Suppressor macrophage treated with lipopolysaccharide for 4 hours (primary cell): ENCODE measurements around the gene MCC.

Experiments used
- DNase-seq: peaks from one replicate; pipeline ENCODE4 v3.0.0-alpha.2; 2020

Gene MCC

GRCh38 chr5:113193311-113193978 is 294.8 kb downstream of the MCC start:
- no peak for DNase-seq

GRCh38 chr5:113192541-113192940 is 295.7 kb downstream of the MCC start:
- no peak for DNase-seq

DNA sequence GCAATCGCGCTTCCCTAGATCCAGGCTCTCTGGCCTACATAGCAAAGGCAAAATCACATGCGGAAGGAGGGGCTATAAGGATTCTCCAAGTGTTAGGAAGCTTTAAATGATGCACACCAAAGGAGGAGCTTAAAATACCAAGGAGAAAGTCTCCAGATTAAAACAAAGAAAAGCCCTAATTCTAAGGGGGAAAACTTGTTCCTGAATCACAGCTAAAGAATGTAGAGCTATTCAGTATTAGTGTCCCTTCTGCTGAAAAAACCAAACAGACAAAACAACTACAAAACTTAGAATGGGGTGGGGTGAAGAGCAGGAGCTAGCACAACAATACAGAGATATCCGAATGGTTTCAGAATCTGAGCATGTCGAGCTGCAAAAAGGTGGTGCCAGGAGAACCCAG is 297.9 kb downstream of the MCC start:
- no peak for DNase-seq

DNA sequence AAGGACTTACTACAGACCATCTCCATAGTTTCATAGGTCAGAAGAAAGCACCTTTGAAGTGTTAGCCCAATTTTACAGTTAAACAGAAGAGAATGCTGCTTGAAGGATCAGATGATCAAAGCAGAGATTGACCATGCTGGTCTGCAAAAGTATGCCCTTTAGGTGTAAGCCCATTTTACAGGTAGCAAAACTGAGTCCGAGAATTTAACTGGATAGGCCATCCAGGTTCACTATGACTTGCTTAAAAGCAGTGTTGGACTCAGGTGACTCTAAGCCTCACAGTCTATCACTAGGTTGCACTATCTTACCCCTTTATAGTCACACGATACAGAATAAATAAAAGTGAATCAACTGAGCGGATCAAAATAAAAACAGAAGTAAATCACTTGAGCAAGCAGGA is 299.0 kb downstream of the MCC start:
- DNase-seq, result no peak

- no peak for DNase-seq
Measured at GRCh38 chr5:113188436-113188835, 299.8 kb downstream of the MCC start.

DNA sequence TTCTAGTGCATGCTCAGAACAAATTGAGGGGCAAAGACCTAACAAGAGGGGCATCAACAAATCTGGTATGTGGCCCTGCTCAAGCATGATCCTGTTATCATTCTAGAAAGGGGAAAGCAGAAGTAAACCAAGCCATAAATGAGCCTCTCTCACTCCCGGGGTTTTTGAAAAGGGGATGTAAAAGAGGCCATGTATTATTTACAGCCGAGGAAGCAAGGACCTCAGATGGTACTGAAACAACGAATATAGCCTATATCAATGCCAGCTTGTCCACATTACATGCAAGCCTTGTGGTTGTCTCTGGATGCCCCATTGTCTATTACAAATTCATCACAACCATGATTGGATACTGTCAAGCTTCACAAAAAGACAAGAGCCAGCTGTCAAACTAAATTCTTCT is 300.3 kb downstream of the MCC start:
- DNase-seq, result peak; percentile 27

DNA sequence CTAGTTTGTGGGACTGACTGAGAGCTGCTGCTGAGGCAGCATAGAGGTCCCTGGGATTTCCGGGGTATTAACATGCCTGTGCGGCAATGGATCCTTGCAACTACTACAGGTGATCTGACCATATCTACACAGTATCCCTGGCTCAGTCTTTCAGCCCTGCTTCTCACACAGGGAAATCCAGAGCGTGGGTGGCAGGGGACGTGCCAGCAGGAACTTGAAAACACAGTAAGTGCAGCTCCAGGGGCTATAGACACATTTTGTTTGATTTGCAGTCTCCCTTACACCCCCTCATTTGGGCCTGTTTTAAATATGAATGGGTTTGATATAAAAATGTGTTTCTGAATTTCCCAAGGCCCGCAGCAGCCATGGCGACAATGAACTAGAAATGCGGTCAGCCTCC is 302.2 kb downstream of the MCC start:
- no peak for DNase-seq

- no peak for DNase-seq
Measured at GRCh38 chr5:113183694-113184093, 304.6 kb downstream of the MCC start.

DNA sequence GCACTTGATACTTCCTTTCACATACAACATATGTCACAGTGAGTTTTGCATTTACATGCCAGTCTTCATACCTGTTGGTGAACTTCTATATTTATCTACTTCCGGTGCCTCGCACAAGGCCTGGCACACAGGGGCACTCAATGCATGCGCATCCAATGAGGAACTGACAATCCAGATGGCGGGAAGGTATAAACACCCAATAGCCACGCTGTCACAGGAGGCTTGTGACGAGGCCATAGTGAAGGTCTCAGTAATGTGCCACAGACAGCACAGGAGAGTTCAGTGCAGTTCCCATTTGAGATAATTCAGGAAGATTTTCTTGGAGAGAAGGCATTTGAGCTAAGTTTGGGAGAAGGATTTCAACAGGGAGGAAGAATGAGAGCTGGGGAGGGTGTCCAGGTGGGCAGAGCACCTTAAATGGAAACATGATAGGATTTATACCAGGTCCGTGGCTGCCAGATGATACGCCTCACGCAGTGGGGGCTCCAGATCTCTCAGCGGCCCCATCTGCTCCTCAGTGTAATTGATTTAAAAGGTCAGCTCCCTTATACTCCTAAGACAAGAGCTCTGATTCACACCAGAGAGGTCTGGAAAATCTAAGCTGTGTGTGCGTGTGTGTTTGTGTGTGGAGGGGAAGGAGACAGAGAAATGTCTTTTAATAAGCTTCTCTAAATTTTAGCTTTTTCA is 305.5 kb downstream of the MCC start:
- no peak for DNase-seq

DNA sequence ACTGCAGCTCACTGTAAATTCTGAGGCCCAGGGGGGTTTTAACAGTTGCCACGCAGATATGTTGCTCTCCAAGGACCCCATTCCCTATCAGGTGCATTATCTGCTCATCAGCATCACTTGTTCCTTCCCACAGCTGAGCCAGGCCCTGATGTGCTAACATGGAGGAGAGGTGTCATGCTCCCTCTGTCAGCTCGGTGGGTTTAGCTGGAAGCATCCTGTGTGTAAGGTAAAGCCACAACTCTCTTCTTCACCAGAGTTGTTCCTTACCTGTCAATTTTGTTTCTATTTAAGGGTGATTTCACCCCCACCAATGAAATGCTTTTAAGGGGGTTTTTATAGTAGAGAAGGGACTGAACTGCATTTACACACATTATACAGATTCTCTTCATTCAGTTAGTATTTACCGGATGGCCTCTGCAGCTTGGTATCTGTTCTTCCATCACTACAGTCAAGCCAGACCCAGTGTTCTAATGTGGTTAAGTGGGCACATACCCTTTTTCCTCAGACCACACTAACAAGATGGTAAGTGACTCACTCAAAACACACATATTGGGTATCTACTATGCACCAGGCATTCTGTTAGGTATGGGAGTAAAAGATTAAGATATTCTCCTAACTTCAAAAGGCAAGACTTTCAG is 306.3 kb downstream of the MCC start:
- no peak for DNase-seq

DNA sequence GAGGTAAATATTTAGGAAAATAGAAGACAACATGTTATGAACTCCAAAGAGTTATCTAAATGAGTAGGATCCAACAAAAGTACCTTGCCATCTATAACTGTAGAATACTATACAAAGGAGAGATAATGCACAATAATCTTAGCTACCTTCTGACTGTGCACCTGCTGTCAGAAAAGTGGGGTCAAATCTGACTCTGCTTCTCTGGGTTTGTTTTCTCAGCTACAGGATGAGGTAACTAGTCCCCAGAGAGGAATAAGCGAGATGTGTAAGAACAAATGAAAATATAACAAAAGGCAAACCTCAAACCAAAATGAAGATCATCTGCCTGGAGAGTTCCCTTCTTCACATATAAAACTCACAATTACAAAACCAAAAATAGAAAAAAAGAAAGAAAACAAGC is 306.8 kb downstream of the MCC start:
- DNase-seq, result no peak

- no peak for DNase-seq
Measured at GRCh38 chr5:113179156-113179555, 309.1 kb downstream of the MCC start.

DNA sequence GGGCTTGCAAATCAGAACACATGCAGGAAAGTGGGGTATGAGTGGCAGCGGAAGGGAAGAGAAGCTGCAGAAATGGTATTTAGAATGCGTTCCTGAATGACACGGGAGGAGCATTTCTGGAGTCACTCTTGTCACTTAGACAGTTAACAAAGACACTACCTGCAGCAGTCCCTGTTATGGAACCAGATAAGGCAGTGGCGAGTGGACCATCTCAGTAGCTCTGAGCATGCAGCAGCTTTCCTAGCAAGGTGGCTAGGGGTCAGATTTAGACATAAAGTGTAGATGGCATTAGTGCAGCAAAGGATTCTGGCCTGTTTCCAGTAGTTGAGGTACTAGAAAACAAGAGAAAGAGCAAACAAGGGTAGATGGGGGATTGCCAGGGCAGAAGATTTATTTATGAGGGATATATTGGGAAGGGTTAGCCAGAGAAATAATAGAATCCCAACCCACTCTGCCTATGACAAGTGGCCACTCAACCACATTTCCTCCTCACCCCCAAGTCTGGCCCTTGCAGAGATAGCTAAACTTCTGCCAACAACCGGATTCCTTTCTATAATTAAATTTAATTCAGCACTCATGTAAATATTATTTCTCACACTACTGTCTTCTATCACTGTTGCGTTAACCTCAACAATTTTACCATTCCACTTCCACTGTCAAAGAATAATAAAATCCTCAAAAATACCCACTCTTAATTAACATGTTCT is 310.0 kb downstream of the MCC start:
- no peak for DNase-seq

DNA sequence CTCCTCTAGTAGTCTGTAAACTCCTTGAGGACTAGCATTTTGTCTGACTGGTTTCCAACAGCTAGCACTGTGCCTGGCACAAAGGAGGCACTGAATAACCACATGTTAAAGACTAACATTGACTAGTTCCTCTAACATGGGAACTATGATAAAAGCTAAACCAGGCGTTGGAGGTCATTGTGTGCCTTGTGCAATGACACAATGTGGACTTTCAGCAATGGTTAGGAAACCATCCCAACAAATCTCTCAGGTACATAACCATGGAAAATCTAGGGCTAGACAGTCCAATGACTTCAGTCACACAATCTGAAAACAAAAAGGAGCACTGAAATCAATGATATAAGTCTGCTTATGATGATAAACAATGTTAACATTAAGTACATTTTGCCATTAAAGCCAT is 311.0 kb downstream of the MCC start:
- DNase-seq, result no peak

- DNase-seq, result no peak
Measured at GRCh38 chr5:113176734-113177133, 311.5 kb downstream of the MCC start.

DNA sequence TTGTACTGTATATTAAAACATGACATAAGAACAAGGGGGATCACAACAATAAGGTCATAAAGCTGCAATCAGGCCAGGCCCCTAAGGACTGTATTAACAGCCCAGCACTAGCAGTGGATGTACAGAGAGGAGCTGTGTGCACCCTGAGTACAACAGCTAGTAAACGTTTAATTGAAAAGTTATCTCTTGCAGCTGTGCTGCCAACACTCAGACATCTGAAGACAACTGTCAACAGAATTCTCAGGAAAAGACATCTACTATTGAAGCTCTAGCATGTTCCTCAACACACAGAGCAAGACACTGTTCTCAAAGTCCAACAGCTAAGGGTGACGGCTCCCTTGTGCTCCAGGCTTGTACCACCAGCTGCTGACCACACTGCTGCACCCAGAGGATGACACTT is 312.1 kb downstream of the MCC start:
- no peak for DNase-seq

DNA sequence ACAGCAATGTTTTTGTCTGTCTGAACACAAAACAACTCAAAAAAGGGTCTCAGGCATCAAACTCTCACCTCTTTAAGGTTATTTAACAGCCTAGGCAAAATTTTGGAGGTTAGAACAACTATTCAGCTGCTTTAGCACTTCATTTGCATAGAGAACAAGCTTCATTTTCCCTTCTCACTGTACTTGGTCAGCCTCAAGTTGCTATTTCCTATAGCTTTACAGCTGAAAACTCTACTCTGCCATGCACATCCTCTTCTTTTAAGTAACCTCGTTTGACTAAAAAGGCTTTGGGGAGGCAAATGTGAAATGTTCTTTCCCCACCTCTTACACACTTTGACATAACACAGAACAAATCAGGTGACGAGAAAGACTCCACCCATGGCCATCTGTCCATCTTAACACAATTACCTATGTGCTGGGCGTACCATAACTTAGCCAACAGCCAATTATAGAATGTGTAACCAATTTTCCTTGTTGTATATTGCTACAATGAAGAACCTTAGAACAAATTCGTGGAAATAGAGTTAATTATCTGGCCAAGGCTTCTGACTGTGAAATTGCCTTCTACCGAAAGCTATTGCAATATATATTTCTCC is 315.9 kb downstream of the MCC start:
- no peak for DNase-seq

DNA sequence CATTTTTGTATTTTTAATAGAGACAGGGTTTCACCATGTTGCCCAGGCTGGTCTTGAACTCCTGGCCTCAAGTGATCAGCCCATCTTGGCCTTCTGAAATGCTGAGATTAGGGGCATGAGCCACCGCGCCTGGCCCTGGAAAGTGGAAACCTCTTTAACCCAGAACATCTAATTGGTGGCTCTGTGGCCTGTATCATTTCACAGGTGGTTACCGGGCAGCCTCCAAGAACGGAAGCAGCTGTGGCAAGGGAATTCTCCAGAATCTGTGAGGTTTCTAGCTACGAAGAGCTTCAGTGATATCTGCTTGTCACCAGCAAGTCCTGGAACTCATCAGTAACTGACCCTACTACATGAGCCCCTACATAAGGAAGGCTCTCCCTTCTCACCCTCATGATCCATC is 316.7 kb downstream of the MCC start:
- DNase-seq, result no peak

GRCh38 chr5:113170707-113171106 is 317.5 kb downstream of the MCC start:
- no peak for DNase-seq

- DNase-seq, result no peak
Measured at GRCh38 chr5:113169720-113170119, 318.5 kb downstream of the MCC start.

GRCh38 chr5:113167985-113168384 is 320.3 kb downstream of the MCC start:
- no peak for DNase-seq

DNA sequence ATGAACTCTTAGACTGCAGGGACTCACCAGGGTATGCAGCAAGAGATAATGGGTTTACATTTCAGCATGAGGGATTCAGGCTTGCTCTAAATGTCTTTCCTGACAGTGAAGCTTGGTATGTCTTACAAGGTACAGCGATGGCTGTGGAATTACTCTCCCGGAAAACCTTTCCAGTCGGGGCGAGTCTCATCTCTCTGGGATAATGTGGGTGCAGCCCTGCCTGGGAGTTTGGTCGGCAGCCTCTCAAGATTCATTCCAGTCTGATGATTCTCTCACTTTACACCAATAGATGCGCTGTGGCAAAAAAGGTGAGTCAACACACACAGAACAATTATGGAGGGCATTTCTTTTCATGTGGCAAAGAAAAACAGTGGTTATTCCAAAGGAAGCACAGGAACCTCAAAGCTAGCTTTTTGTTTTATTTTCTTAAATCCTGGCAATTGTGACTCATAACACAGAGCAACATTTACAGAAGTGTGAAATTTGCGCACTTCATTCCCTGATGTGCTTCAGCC is 321.3 kb downstream of the MCC start:
- DNase-seq, result no peak

- no peak for DNase-seq
Measured at GRCh38 chr5:113166261-113166660, 322.0 kb downstream of the MCC start.
